Measurements from ENCODE around the gene NT5DC3. TPM values are rescaled to one million over a fixed set of nuclear protein-coding genes. Genes with fewer than 3 reads are reported as not detected.
A peak's percentile ranks its signal among the peaks of the same experiment; 100 is the strongest.

Gene NT5DC3
- total RNA-seq, 4 donors from 2014 or later: 64.5 to 185 (median 131) TPM

DNA sequence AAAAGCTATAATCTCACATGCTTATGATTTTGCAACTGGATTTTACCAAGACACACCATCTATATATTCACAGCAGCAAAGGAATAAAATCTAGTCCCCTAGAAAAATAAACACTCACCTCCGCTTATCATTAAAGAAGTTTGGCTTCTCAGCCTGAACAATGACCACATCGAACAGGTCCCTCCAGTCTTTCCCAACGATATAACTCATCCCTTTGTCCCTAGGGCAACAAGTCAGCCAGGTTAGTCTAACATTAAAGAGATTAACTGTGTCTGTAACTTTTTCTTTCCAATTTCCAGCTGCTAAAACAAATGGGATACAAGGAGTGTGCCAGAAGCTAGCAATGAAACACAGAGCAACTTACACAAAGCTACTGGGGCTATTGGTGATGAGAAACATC is 48.0 kb downstream of the NT5DC3 start:
- ATAC-seq: no peak
- 55 to 59% methylated on average over 3 of the region's 3 CpGs for WGBS, 2 donors (ENCODE audit: low coverage in 1 of 2)
- no peak overlapping the region for H3K4me3 ChIP-seq
- no peaks in the 10 kb centered on the region for H3K9me3 ChIP-seq
- peaks cover 0 to 23% (median 0%) of the 10 kb centered on the region in 3 donors for H3K4me1 ChIP-seq
- H3K36me3 ChIP-seq: peaks cover 8 to 100% of the 10 kb centered on the region in 2 donors
- no peaks in the 10 kb centered on the region for H3K27me3 ChIP-seq
- H3K27ac ChIP-seq: peak overlapping the region in 1 of 4 donors; percentile 13
- TF ChIP-seq POLR2A (IDR thresholded peaks at IDR 0.05) (no peak), EP300 (IDR thresholded peaks at IDR 0.05) (no peak), POLR2AphosphoS5 (IDR thresholded peaks at IDR 0.05) (no peak)
- TF ChIP-seq, protein P1, sequence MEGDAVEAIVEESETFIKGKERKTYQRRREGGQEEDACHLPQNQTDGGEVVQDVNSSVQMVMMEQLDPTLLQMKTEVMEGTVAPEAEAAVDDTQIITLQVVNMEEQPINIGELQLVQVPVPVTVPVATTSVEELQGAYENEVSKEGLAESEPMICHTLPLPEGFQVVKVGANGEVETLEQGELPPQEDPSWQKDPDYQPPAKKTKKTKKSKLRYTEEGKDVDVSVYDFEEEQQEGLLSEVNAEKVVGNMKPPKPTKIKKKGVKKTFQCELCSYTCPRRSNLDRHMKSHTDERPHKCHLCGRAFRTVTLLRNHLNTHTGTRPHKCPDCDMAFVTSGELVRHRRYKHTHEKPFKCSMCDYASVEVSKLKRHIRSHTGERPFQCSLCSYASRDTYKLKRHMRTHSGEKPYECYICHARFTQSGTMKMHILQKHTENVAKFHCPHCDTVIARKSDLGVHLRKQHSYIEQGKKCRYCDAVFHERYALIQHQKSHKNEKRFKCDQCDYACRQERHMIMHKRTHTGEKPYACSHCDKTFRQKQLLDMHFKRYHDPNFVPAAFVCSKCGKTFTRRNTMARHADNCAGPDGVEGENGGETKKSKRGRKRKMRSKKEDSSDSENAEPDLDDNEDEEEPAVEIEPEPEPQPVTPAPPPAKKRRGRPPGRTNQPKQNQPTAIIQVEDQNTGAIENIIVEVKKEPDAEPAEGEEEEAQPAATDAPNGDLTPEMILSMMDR (IDR thresholded peaks at IDR 0.05): no peak

DNA sequence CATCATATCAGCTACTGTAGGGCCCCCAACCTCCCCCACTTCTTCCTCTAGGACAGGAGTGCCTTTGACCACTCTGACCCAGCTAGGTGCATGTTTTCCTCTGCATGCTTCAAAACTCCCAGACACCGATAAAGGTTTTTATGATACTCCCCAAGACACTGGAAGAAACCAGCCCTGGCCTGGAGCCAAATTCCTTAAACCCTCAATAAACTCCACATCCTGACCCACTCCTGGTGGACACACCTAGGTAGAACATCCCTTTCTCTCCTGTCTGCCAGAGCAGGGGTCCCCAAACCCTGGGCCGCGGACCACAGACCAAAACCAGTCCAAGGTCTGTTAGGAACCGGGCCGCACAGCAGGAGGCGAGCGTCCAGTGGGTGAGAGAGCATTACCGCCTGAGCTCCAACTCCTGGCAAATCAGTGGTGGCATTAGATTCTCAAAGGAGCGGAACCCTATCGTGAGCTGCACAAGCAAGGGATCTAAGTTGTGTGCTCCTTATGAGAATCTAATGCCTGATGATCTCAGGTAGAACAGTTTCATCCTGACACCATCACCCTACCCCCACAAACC is 49.6 kb downstream of the NT5DC3 start:
- H3K4me3 ChIP-seq: no peak overlapping the region
- no peaks in the 10 kb centered on the region for H3K9me3 ChIP-seq
- H3K27me3 ChIP-seq: no peaks in the 10 kb centered on the region
- peaks cover 0 to 15% (median 0%) of the 10 kb centered on the region in 3 donors for H3K4me1 ChIP-seq
- peak overlapping the region in 2 of 4 donors; percentile 3 to 31 for H3K27ac ChIP-seq
- no peak for ATAC-seq
- TF ChIP-seq, protein P1 (IDR thresholded peaks at IDR 0.05): no peak
- TF ChIP-seq POLR2AphosphoS5 (IDR thresholded peaks at IDR 0.05) (no peak), POLR2A (IDR thresholded peaks at IDR 0.05) (no peak), EP300 (IDR thresholded peaks at IDR 0.05) (no peak)
- 57 to 100% methylated on average over 1 of the region's 10 CpGs for WGBS, 2 donors (ENCODE audit: low coverage in 1 of 2)
- H3K36me3 ChIP-seq: peaks cover 7 to 98% of the 10 kb centered on the region in 2 donors

DNA sequence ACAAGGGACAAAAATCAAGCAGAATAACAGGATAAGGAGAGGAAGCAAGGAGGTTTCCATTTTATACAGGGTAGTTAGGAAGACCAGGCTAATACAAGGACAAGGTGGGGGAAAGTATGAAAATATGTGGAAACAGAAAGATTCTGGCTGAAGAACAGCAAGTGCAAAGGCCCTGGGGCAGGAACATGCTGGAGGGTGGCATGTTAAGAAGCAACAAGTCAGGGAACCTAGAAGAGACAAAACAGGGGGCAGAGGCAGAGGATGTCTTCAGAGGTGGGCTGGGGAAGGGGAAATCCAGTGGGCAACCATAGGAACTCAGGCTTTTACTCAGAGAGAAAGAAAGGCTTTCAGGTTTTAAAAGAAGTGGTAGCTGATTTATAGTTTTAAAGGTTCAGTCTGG is 54.8 kb downstream of the NT5DC3 start:
- Histone ChIP-seq H3K27ac (no peak overlapping the region), H3K4me1 (peaks cover 0 to 7% (median 0%) of the 10 kb centered on the region in 3 donors), H3K36me3 (peaks cover 5 to 93% of the 10 kb centered on the region in 2 donors), H3K9me3 (no peaks in the 10 kb centered on the region), H3K4me3 (no peak overlapping the region), H3K27me3 (no peaks in the 10 kb centered on the region)
- ATAC-seq: no peak
- no peak for TF ChIP-seq EP300 (IDR thresholded peaks at IDR 0.05)
- no peak for TF ChIP-seq POLR2AphosphoS5 (IDR thresholded peaks at IDR 0.05)
- TF ChIP-seq, protein P1 (IDR thresholded peaks at IDR 0.05): no peak
- no peak for TF ChIP-seq POLR2A (IDR thresholded peaks at IDR 0.05)

DNA sequence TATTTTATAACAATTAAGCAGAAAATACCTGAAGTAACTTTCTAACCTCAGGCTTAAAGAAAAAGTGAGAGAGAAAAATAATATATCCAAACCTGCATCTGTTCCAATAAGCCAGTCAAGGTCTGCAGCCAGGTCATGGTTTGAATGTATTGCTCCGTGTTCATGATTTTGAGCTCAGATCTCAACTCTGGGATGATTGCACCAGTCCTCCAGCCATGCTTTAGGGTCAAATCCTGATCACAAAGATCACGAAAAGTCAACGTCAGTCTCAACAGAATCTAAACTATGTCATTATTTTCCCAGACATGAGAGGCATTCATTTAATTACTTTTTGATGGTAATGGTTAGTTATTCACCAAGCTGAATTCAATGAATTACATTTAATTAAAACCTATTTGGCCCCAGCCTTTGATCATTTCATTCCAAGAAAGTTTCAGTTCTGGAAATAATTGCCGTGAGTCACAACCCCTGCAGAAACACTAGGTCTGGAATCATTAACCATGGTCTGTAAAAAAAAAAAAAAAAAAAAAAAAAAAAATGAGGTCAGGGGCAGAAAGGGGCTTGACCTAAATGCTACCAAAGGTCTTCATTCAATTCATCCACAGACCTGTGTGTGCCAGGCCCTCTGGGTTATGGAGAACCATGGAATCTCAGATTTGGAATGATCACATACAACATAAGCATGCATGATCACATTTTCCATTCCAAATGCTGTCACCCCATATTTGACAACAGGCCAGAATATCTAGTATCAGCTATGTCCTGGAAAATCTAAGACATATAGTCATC is 55.6 kb downstream of the NT5DC3 start:
- no peaks in the 10 kb centered on the region for H3K27me3 ChIP-seq
- no peak overlapping the region for H3K27ac ChIP-seq
- ATAC-seq: no peak
- H3K9me3 ChIP-seq: no peaks in the 10 kb centered on the region
- TF ChIP-seq, protein P1 (IDR thresholded peaks at IDR 0.05): no peak
- no peak for TF ChIP-seq POLR2A (IDR thresholded peaks at IDR 0.05)
- TF ChIP-seq EP300 (IDR thresholded peaks at IDR 0.05): no peak
- TF ChIP-seq POLR2AphosphoS5 (IDR thresholded peaks at IDR 0.05): no peak
- peaks cover 0 to 7% (median 0%) of the 10 kb centered on the region in 3 donors for H3K4me1 ChIP-seq
- 60 to 68% methylated on average over 4 of the region's 4 CpGs for WGBS, 2 donors (ENCODE audit: low coverage in 1 of 2)
- H3K36me3 ChIP-seq: peaks cover 5 to 93% of the 10 kb centered on the region in 2 donors
- no peak overlapping the region for H3K4me3 ChIP-seq
